CD4-positive, alpha-beta T cell treated with Interleukin-17A for 1 hour (primary cell): ENCODE results near the gene MAP4K5.

Source experiments
- DNase-seq: peaks from one replicate; pipeline ENCODE4 v3.0.0-alpha.2; 2020

MAP4K5 gene

GRCh38 chr14:50397390-50398188, 134.8 kb downstream of the MAP4K5 start:
- DNase-seq: no peak

DNA sequence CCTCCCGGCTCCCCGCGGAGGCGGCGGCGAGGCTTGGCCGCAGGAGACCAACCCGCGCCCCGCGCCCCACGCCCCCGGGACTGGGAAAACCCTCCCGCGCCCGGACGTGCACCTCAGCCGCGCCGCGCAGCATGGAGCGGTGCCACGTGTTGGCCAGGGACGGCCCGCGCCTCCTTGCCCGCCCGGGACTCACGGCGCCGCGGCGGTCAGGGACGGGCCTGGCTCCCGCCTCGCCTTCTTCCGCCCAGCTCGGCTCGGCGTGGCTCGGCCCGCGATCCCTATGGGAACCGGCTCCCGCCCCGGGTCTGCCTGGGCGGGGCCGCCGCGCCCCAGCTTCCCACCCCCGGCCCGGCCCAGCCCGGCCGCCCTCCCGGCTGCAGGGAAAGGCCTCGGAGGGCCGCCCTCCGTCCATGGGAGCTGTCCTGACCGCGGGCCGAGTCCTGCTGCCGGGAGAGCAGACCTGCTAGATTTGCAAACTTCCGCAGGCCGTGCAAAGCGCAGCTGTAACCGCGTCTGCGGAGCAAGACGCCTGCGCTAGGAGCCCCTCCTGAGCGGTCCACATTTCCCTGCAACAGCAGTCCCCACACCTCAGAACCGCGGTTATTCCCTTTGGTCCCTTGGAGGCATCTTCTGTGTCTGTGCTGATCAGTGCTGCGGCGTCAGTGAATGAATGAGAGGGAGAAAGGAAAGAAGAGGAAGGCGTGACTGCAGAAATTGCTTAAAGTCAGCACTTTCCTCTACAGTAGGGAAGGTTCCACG, 135.6 kb downstream of the MAP4K5 start, which contains the start of gene CDKL1:
TSS of gene CDKL1 (minus strand) at position 251 of the 759 bp plus-strand sequence. CDS start 1,013 bp downstream, outside the sequence.
- DNase-seq: peak; percentile 16

DNA sequence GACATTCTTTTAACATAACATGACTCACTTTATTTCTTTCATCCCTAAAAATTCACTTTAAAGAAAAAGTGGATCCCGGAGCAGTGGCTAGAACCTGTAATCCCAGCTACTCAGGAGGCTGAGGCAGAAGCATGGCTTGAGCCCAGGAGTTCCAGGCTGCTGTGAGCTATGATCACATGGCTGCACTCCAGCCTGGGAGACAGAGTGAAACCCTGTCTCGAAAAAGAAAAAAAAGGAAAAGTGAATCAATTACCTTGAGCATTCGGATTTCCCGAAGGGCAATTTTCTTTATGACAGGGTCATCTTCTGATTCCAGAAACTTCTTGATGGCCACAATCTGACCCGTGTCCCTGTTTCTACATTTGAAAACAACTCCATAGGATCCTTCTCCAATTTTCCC, 136.9 kb downstream of the MAP4K5 start:
- DNase-seq: no peak

- DNase-seq: no peak
Observed at GRCh38 chr14:50394713-50395112, 137.7 kb downstream of the MAP4K5 start.

DNA sequence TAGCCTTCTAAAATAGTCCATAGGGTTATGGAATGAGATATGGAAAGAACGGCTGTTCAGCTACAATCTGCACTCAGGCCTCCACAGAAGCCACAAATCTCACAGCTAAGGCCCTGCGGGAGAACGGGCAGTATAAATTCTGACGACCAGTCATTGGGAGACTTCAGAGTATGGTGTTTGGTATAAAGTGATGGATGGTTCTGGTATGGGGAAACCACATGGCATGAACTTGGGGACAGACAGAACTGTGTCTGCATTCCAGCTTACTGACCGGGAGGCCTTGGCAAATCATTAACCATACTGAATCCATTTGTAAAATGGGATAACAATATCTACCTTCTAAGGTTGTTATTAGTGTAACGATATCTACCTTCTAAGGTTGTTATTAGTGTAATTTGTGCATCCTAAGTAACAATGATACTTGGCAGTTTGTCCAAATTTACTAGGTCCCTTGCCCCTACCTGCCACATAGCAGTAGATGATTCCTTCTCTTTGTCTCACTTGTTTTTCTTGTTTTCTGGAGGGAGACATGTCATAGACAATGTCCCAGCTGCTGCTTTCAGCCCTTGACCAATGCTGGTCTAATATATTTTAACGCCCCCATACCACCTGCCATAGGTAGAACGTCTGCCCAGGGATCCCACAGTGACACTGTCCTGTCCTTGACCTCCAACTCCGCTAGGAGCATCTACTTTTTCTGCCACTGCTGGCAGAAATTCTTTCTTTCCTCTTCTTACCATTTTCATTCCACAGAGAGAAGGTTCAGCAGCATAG, 142.5 kb downstream of the MAP4K5 start:
- no peak for DNase-seq

DNA sequence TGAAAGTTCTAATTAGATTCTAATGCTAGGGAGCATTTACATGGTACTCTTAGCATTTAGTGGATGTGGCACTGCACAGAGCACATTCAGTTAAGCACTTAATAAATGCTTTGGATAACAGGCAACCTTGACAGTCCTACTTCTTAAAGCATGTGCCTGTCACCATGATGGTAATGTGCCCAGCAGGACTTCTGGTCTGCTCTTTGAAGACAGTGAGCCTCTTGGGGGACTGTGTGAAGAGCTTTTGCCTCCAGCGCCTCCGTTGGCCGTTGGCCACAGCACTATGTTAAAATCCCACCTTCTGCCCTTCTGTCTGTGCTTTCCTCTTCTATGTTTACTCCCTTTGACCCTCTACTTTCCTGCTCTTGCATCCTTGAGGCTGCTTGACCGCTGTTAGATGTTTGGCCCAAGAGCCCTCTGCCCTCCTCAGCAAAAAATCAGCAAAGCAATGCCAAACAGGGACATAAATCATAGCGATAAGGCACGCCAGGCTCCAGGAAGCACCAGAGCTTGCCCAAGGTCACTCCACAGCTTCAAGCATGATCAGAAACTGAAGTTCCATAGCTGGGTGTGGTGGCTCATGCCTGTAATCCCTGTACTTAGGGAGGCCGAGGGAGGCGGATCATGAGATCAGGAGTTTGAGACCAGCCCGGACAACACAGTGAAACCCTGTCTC, 144.0 kb downstream of the MAP4K5 start:
- DNase-seq: no peak

- no peak for DNase-seq
Observed at GRCh38 chr14:50387548-50387947, 144.8 kb downstream of the MAP4K5 start.

GRCh38 chr14:50383618-50384225, 148.6 kb downstream of the MAP4K5 start:
- DNase-seq: no peak

DNA sequence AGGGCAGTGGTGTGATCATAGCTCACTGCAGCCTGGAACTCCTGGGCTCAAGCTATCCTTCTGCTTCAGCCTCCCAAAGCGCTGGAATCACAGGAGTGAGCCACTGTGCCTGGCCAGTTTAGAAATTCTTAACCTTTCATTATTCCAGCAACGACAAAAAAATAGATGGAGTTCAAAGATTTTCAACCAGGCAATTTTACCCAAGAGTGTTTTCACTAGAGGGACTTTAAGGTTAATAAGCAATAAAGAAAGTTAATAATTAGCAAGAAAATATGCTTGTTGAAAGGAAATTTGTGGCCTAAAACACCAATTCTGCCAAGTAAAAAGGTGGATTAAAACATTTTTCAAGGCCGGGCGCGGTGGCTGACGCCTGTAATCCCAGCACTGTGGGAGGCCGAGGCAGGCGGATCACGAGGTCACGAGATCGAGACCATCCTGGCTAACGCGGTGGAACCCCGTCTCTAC, 150.5 kb downstream of the MAP4K5 start:
- no peak for DNase-seq

DNA sequence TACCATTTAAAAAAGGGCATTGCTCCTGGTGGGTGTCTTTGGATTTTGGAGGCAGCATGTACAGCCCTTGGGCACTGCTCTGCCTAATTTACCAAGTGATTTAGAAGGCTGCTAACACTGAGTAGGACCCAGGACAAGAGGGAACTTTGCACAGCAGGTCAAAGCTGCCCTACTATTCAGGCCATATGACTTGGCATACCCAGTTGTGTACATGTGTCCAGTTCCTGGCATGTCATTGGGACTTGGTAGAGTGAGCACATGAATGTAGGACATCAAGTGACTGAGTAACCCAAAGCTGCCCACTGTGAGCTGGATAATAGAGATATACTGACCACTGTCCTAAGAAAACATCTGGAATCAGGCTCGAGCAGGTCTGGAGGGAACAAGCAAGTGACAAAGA, 151.4 kb downstream of the MAP4K5 start:
- DNase-seq: no peak

GRCh38 chr14:50380455-50380854, 151.9 kb downstream of the MAP4K5 start:
- no peak for DNase-seq

DNA sequence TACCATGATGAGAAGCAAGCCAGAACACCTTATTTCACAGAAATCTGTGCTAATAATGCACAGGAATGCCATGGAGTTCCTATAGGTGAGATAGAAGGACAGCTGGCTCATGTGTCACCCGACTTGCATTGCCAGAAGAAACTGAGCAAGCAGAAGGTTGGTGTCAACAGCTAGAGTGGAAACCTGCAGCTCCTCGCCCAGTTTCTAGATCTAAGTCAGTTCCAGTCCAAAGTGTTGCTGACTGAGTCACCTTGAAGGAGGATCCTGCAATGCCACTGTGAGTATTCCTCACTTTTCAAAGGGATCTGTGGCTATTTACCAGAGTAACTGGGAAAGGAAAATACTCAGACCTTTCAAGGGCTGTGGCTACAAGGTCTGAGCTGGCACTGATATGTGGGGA, 152.8 kb downstream of the MAP4K5 start:
- DNase-seq: no peak

DNA sequence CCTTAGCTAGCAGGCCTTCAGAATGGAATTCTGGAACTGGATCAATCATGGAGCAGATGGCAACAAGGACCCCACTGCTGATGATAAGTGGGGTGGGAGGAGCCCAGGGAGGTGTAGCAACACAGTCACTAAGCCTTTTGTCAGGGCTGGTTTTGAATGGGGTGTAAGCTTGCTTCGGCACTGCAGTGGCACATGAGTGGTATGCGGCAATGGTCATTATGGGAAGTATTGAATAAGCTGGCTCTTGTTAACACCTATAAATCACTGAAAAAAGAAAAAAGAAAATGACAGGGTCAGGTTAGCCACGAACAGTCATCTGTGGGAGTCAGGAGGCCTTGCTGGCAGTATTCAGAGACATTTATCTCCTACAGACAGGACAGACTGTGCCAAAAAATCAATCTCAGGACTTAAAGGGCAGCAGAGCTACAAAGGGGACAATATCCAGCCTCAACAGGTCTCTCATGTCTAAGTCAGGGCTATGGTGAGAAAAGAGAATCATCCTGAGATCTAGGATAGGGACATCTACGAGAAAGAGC, 154.8 kb downstream of the MAP4K5 start:
- no peak for DNase-seq

- DNase-seq: no peak
Observed at GRCh38 chr14:50375760-50376159, 156.6 kb downstream of the MAP4K5 start.

GRCh38 chr14:50373959-50374358, 158.4 kb downstream of the MAP4K5 start:
- no peak for DNase-seq

GRCh38 chr14:50371546-50371945, 160.8 kb downstream of the MAP4K5 start:
- no peak for DNase-seq
